ENCODE data around the gene CYB561D1. TPM values are rescaled to one million over a fixed set of nuclear protein-coding genes. Genes with fewer than 3 reads are reported as not detected.
A peak's percentile ranks its signal among the peaks of the same experiment; 100 is the strongest.

The CYB561D1 gene
- total and polyA plus RNA-seq, 9 of the 15 experiments (the other 6 are each of a cell fraction or from before 2014, with no cell fraction given) = 0.71 to 7.2 (median 3.5) TPM

GRCh38 chr1:109482791-109483671, 10.9 kb upstream of the CYB561D1 start:
- intact Hi-C loops (cut with micrococcal nuclease) = no loop called here
- ATAC-seq (peak; percentile 34), FAIRE-seq (no peak), DNase-seq (ENCODE audit: extremely low read depth in 1 of 4, low spot score in 3 of 4) (peak; percentile 34 to 76 (median 58))
- Histone ChIP-seq H4K20me1 (replicated peaks; ENCODE audit: control insufficient read depth, insufficient read depth, low read length) (0 out of 2 replicates have a peak, but pooled peaks cover 4% of the 10 kb centered on the region), H3K79me2 (ENCODE audit: control insufficient read depth, insufficient read depth, low read length) (peaks cover 9% of the 10 kb centered on the region; the same call in 2 of the 3 replicates), H3K27me3 (ENCODE audit: control insufficient read depth in 2 of 2, insufficient read depth in 2 of 2, low read length in 2 of 2) (peaks cover 21 to 33% of the 10 kb centered on the region in 2 experiments), H3K9ac (ENCODE audit: insufficient read depth in 1 of 2, low read depth in 2 of 2, low read length in 2 of 2) (peak overlapping the region in 1 of 2 experiments; percentile 88; a peak in 2 of 4 replicates), H3K9me3 (replicated peaks; ENCODE audit: control insufficient read depth, insufficient read depth, low read depth, low read length) (no peaks in the 10 kb centered on the region), H3K4me2 (ENCODE audit: insufficient read depth, low read length) (peak overlapping the region; percentile 90), H2AFZ (ENCODE audit: low read depth, low read length) (peak overlapping the region; percentile 98), H3K4me1 (replicated peaks in 1 of 2; ENCODE audit: control insufficient read depth in 2 of 2, insufficient read depth in 2 of 2, low read length in 2 of 2) (peaks cover 12 to 23% of the 10 kb centered on the region in 2 experiments; a peak in 4 of 5 replicates), H3K9me1 (ENCODE audit: control insufficient read depth, insufficient read depth, low read length) (no peaks in the 10 kb centered on the region), H3K4me3 (peak overlapping the region; percentile 76), H3K36me3 (ENCODE audit: control insufficient read depth, insufficient read depth, low read length) (peaks cover 22% of the 10 kb centered on the region; the same call in 1 of the 3 replicates), H3K27ac (ENCODE audit: extremely low read depth, low read depth, low read length) (no peak overlapping the region; the same call in 2 of the 3 replicates)
- CTCF ChIA-PET (ENCODE audit: low intra/inter-chr PET ratio) = no interaction called here
- in situ Hi-C loops (cut with MboI) = no loop called here
- BruUV-seq (replicated peaks) = no TSS peak
- 6% methylated on average over 25 of the region's 29 CpGs for WGBS (ENCODE audit: insufficient coverage, low coverage, missing lambda C conversion rate)
- POLR2A ChIA-PET = interaction anchor here (0.6 to 4.1 kb wide), 11 partner anchors 10 to 808 kb away, joined by 3 to 21 read pairs (median 4); partner anchors contain the start of gene GNAI3
- TF ChIP-seq TFAP4 (CRISPR knock-in tag; IDR thresholded peaks at IDR 0.05; ENCODE audit: borderline replicate concordance) = peak; percentile 81
- no peak for TF ChIP-seq ZNF75A (CRISPR knock-in tag; IDR thresholded peaks at IDR 0.05)
- TF ChIP-seq NCOR1 (IDR thresholded peaks at IDR 0.05) = no peak
- no peak for TF ChIP-seq ELF1 (tag; IDR thresholded peaks at IDR 0.05)
- TF ChIP-seq ZFP36 (IDR thresholded peaks at IDR 0.05; ENCODE audit: low read depth, low read length, partially characterized antibody) = no peak
- 0 out of 2 replicates have a peak, but pooled peaks have one; percentile 26 for TF ChIP-seq ZBTB26 (CRISPR knock-in tag; IDR thresholded peaks at IDR 0.05)
- TF ChIP-seq YY1 (IDR thresholded peaks at IDR 0.05; ENCODE audit: borderline replicate concordance in 1 of 3, control insufficient read depth in 1 of 3, extremely low read depth in 1 of 3, insufficient read depth in 3 of 3, insufficient read length in 1 of 3, insufficient replicate concordance in 2 of 3, low read depth in 1 of 3, low read length in 2 of 3) = no peak

Data from K562 (cell line).